Measurements from ENCODE around the gene YPEL2.

GRCh38 chr17:59423137-59423724, 91.8 kb downstream of the YPEL2 start:
- TF ChIP-seq CTCF (IDR thresholded peaks at IDR 0.05) (no peak), ZFX (IDR thresholded peaks at IDR 0.05; ENCODE audit: borderline replicate concordance) (no peak)
